Loucy (cell line): Measurements from ENCODE around the gene ATXN7L2.

ENCODE experiments used
- CTCF ChIP-seq: fragments of 200-600 bp; sonication (generic); conservative IDR thresholded peaks from 2 replicates; pipeline ENCODE4 v1.5.1; 2014; ENCODE audit warnings: mild to moderate bottlenecking, antibody characterized with exemption, low read length
- EZH2phosphoT487 ChIP-seq: fragments of 200-600 bp; IDR thresholded peaks from 2 replicates; pipeline ENCODE4 v1.6.1; 2018; ENCODE audit warnings: antibody characterized with exemption, mild to moderate bottlenecking, moderate library complexity, borderline replicate concordance

DNA sequence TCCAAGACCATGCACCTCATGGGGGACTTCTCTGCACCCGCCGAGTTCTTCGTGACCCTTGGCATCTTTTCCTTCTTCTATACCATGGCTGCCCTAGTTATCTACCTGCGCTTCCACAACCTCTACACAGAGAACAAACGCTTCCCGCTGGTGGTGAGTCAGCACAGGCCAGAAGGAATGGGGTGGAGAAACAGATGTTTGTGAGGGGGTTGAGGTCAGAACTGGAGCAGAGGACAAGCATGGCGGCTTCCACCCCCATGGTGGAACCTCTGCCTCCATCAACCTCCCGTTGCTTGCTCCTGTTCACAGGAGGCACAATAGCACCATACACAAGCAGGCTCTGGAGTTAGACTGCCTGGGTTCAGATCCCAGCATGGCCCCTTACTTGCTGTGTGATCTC is 6.9 kb upstream of the ATXN7L2 start:
- TF ChIP-seq CTCF (no peak), EZH2phosphoT487 (no peak)
